Measurements from ENCODE around the gene MATN3. TPM values are rescaled to one million over a fixed set of nuclear protein-coding genes. Genes with fewer than 3 reads are reported as not detected.
A peak's percentile ranks its signal among the peaks of the same experiment; 100 is the strongest.

MATN3 gene
- total and polyA plus RNA-seq, 2 of the 13 experiments (the other 11 are each of a cell fraction or from before 2014, with no cell fraction given) = 36.1 to 208 TPM

- TF ChIP-seq DZIP1 (CRISPR knock-in tag; IDR thresholded peaks at IDR 0.05) (no peak), TGIF2 (CRISPR knock-in tag; IDR thresholded peaks at IDR 0.05) (no peak), TCF12 (IDR thresholded peaks at IDR 0.05) (no peak), TCF12 (CRISPR knock-in tag; IDR thresholded peaks at IDR 0.05) (no peak), ZNF609 (CRISPR knock-in tag; IDR thresholded peaks at IDR 0.05; ENCODE audit: borderline replicate concordance) (0 out of 2 replicates have a peak, but pooled peaks have one; percentile 0), ZNF337 (CRISPR knock-in tag; IDR thresholded peaks at IDR 0.05; ENCODE audit: borderline replicate concordance, low read depth) (no peak), PPARG (CRISPR knock-in tag; conservative IDR thresholded peaks at IDR 0.05) (peak; percentile 61; the same call in 1 of the 2 replicates), NCOR1 (IDR thresholded peaks at IDR 0.05; ENCODE audit: borderline replicate concordance, low read length) (no peak), RBM39 (IDR thresholded peaks at IDR 0.05; ENCODE audit: low read depth, low read length, poor library complexity, severe bottlenecking) (no peak), ZNF569 (CRISPR knock-in tag; IDR thresholded peaks at IDR 0.05; ENCODE audit: borderline replicate concordance) (no peak), DDIT3 (CRISPR knock-in tag; IDR thresholded peaks at IDR 0.05) (no peak), ZBTB38 (CRISPR knock-in tag; IDR thresholded peaks at IDR 0.05) (no peak), TMF1 (CRISPR knock-in tag; IDR thresholded peaks at IDR 0.05; ENCODE audit: low read depth) (no peak), ZFP36L2 (CRISPR knock-in tag; IDR thresholded peaks at IDR 0.05) (no peak), ZNF777 (CRISPR knock-in tag; IDR thresholded peaks at IDR 0.05) (no peak)
Measured at GRCh38 chr2:20052229-20052851, 39.9 kb upstream of the MATN3 start (continued).

Data from HepG2 (cell line).